ENCODE measurements around the gene C1orf141. TPM values are rescaled to one million over a fixed set of nuclear protein-coding genes. Genes with fewer than 3 reads are reported as not detected.

The C1orf141 gene
- polyA plus RNA-seq, 3 donors, result not detected

- no peak overlapping the region for H3K27ac Mint-ChIP-seq
- no peak overlapping the region for H3K9ac ChIP-seq (ENCODE audit: insufficient read depth, low read length, poor library complexity, severe bottlenecking)
- no peaks in the 10 kb centered on the region for H3K36me3 Mint-ChIP-seq
- DNase-seq, result no peak
- no peak overlapping the region for H3K4me2 ChIP-seq (replicated peaks; ENCODE audit: extremely low read depth, low read length, poor library complexity, severe bottlenecking)
- H3K9me3 ChIP-seq (replicated peaks in 1 of 2; ENCODE audit: control insufficient read depth in 1 of 2, insufficient read depth in 1 of 2, low read length in 2 of 2), result no peaks in the 10 kb centered on the region
- H3K9me3 Mint-ChIP-seq, result peaks cover 0 to 3% (median 1%) of the 10 kb centered on the region in 7 donors
- no peak overlapping the region for H3K4me3 Mint-ChIP-seq
- H3K27ac ChIP-seq (ENCODE audit: low read depth in 1 of 2, low read length in 2 of 2), result no peak overlapping the region
- H3K4me1 ChIP-seq (ENCODE audit: control insufficient read depth in 1 of 2, insufficient read depth in 2 of 2, low read length in 2 of 2), result no peaks in the 10 kb centered on the region
- no peaks in the 10 kb centered on the region for H3K36me3 ChIP-seq (replicated peaks in 1 of 2; ENCODE audit: control insufficient read depth in 1 of 2, insufficient read depth in 2 of 2, low read length in 2 of 2)
- peaks cover 5% of the 10 kb centered on the region for H3K4me1 Mint-ChIP-seq
- intact Hi-C loops (cut with micrococcal nuclease), result no loop called here
- H3K4me3 ChIP-seq (replicated peaks in 1 of 3; ENCODE audit: low read depth in 2 of 3, low read length in 3 of 3), result no peak overlapping the region
- peaks cover 2 to 6% (median 3%) of the 10 kb centered on the region in 3 donors for H3K27me3 Mint-ChIP-seq (ENCODE audit: low read depth in 3 of 3)
- H4K20me1 ChIP-seq (ENCODE audit: insufficient read depth, low read length), result no peaks in the 10 kb centered on the region
- no peaks in the 10 kb centered on the region for H3K79me2 ChIP-seq (ENCODE audit: insufficient read depth, low read length)
- H2AFZ ChIP-seq (ENCODE audit: insufficient read depth, low read depth, low read length, poor library complexity, severe bottlenecking), result no peak overlapping the region
- TF ChIP-seq CTCF (IDR thresholded peaks at IDR 0.05), result no peak
- WGBS (ENCODE audit: insufficient coverage), result 100% methylated on average over 2 of the region's 2 CpGs
- no peaks in the 10 kb centered on the region for H3K27me3 ChIP-seq (ENCODE audit: control insufficient read depth in 2 of 2, insufficient read depth in 2 of 2, low read length in 2 of 2)
Observed at GRCh38 chr1:67159233-67159632, 24.5 kb upstream of the C1orf141 start.

GRCh38 chr1:67158401-67158800 is 23.6 kb upstream of the C1orf141 start:
- H3K4me2 ChIP-seq (replicated peaks; ENCODE audit: extremely low read depth, low read length, poor library complexity, severe bottlenecking), result no peak overlapping the region
- peaks cover 5% of the 10 kb centered on the region for H3K4me1 Mint-ChIP-seq
- intact Hi-C loops (cut with micrococcal nuclease), result no loop called here
- H3K4me1 ChIP-seq (ENCODE audit: control insufficient read depth in 1 of 2, insufficient read depth in 2 of 2, low read length in 2 of 2), result no peaks in the 10 kb centered on the region
- no peak overlapping the region for H3K27ac Mint-ChIP-seq
- H3K4me3 Mint-ChIP-seq, result no peak overlapping the region
- no peaks in the 10 kb centered on the region for H3K9me3 ChIP-seq (replicated peaks in 1 of 2; ENCODE audit: control insufficient read depth in 1 of 2, insufficient read depth in 1 of 2, low read length in 2 of 2)
- TF ChIP-seq CTCF (IDR thresholded peaks at IDR 0.05), result no peak
- no peaks in the 10 kb centered on the region for H3K36me3 ChIP-seq (replicated peaks in 1 of 2; ENCODE audit: control insufficient read depth in 1 of 2, insufficient read depth in 2 of 2, low read length in 2 of 2)
- DNase-seq, result no peak
- H3K36me3 Mint-ChIP-seq, result no peaks in the 10 kb centered on the region
- H3K27me3 ChIP-seq (ENCODE audit: control insufficient read depth in 2 of 2, insufficient read depth in 2 of 2, low read length in 2 of 2), result no peaks in the 10 kb centered on the region
- H3K27me3 Mint-ChIP-seq (ENCODE audit: low read depth in 3 of 3), result peaks cover 2 to 6% (median 3%) of the 10 kb centered on the region in 3 donors
- WGBS (ENCODE audit: insufficient coverage), result 60% methylated on average over 1 of the region's 2 CpGs
- no peaks in the 10 kb centered on the region for H3K79me2 ChIP-seq (ENCODE audit: insufficient read depth, low read length)
- no peaks in the 10 kb centered on the region for H4K20me1 ChIP-seq (ENCODE audit: insufficient read depth, low read length)
- peaks cover 0 to 3% (median 0%) of the 10 kb centered on the region in 7 donors for H3K9me3 Mint-ChIP-seq
- H3K27ac ChIP-seq (ENCODE audit: low read depth in 1 of 2, low read length in 2 of 2), result no peak overlapping the region
- no peak overlapping the region for H3K9ac ChIP-seq (ENCODE audit: insufficient read depth, low read length, poor library complexity, severe bottlenecking)
- H3K4me3 ChIP-seq (replicated peaks in 1 of 3; ENCODE audit: low read depth in 2 of 3, low read length in 3 of 3), result no peak overlapping the region
- no peak overlapping the region for H2AFZ ChIP-seq (ENCODE audit: insufficient read depth, low read depth, low read length, poor library complexity, severe bottlenecking)
